ENCODE data around the gene ELOB. TPM values are rescaled to one million over a fixed set of nuclear protein-coding genes. Genes with fewer than 3 reads are reported as not detected.

The ELOB gene
- total RNA-seq, 2 experiments from 2014 or later, result 141 to 150 TPM

- Mint-ChIP-seq H3K4me1 (peaks cover 31% of the 10 kb centered on the region), H3K4me3 (peak overlapping the region; percentile 88), H3K36me3 (ENCODE audit: low read depth) (peaks cover 42% of the 10 kb centered on the region), H3K9me3 (no peaks in the 10 kb centered on the region), H3K27ac (no peak overlapping the region), H3K27me3 (no peaks in the 10 kb centered on the region)
- DNase-seq, result no peak
- CTCF ChIA-PET, result interaction anchor here (1.4 kb wide), 1 partner anchor 10 kb away, joined by 4 read pairs; no protein-coding TSS in a partner anchor
- POLR2A ChIA-PET, result interaction anchor here (1.3 to 8.1 kb wide), 6 partner anchors 13 to 108 kb away, joined by 3 to 114 read pairs (median 7); partner anchors contain the start of genes FLYWCH2, KCTD5 and SRRM2
Measured at GRCh38 chr16:2775131-2775716, 1.9 kb downstream of the ELOB start.

- H3K9me3 Mint-ChIP-seq, result no peaks in the 10 kb centered on the region
- H3K27ac Mint-ChIP-seq, result no peak overlapping the region
- H3K27me3 Mint-ChIP-seq, result no peaks in the 10 kb centered on the region
- no peak overlapping the region for H3K4me3 Mint-ChIP-seq
- ChIA-PET CTCF (no interaction called here), POLR2A (interaction anchor here (0.8 to 8.1 kb wide), 4 partner anchors 10 to 45 kb away, joined by 3 to 114 read pairs (median 4); partner anchors contain the start of gene SRRM2)
- DNase-seq, result no peak
- peaks cover 40% of the 10 kb centered on the region for H3K4me1 Mint-ChIP-seq
- H3K36me3 Mint-ChIP-seq (ENCODE audit: low read depth), result peaks cover 51% of the 10 kb centered on the region
Measured at GRCh38 chr16:2774161-2774891, 2.8 kb downstream of the ELOB start.

GRCh38 chr16:2773188-2773968, 3.7 kb downstream of the ELOB start:
- H3K36me3 Mint-ChIP-seq (ENCODE audit: low read depth), result peaks cover 59% of the 10 kb centered on the region
- DNase-seq, result no peak
- H3K27ac Mint-ChIP-seq, result no peak overlapping the region
- no peak overlapping the region for H3K4me3 Mint-ChIP-seq
- ChIA-PET POLR2A (interaction anchor here (1.0 to 8.1 kb wide), 3 partner anchors 9 to 44 kb away, joined by 3 to 114 read pairs (median 4); partner anchors contain the start of gene SRRM2), CTCF (no interaction called here)
- peaks cover 39% of the 10 kb centered on the region for H3K4me1 Mint-ChIP-seq
- H3K9me3 Mint-ChIP-seq, result no peaks in the 10 kb centered on the region
- H3K27me3 Mint-ChIP-seq, result no peaks in the 10 kb centered on the region

GRCh38 chr16:2771496-2772402, 5.3 kb downstream of the ELOB start:
- Mint-ChIP-seq H3K4me1 (peaks cover 33% of the 10 kb centered on the region), H3K36me3 (ENCODE audit: low read depth) (peaks cover 68% of the 10 kb centered on the region), H3K9me3 (no peaks in the 10 kb centered on the region), H3K27ac (peak overlapping the region; percentile 38), H3K27me3 (no peaks in the 10 kb centered on the region), H3K4me3 (no peak overlapping the region)
- DNase-seq, result no peak
- POLR2A ChIA-PET, result interaction anchor here (8.1 kb wide), 1 partner anchor 19 kb away, joined by 114 read pairs; the partner anchor contains the start of gene SRRM2
- CTCF ChIA-PET, result no interaction called here

- POLR2A ChIA-PET, result interaction anchor here (4.7 kb wide), 1 partner anchor 17 kb away, joined by 27 read pairs; the partner anchor contains the start of gene SRRM2
- peak overlapping the region; percentile 31 for H3K27ac Mint-ChIP-seq
- H3K4me3 Mint-ChIP-seq, result no peak overlapping the region
- no peaks in the 10 kb centered on the region for H3K27me3 Mint-ChIP-seq
- H3K4me1 Mint-ChIP-seq, result peaks cover 20% of the 10 kb centered on the region
- CTCF ChIA-PET, result no interaction called here
- DNase-seq, result peak; percentile 35
- peaks cover 80% of the 10 kb centered on the region for H3K36me3 Mint-ChIP-seq (ENCODE audit: low read depth)
- no peaks in the 10 kb centered on the region for H3K9me3 Mint-ChIP-seq
Measured at GRCh38 chr16:2770057-2770951, 6.8 kb downstream of the ELOB start.

GRCh38 chr16:2769675-2770056, 7.4 kb downstream of the ELOB start:
- peaks cover 84% of the 10 kb centered on the region for H3K36me3 Mint-ChIP-seq (ENCODE audit: low read depth)
- no peak overlapping the region for H3K4me3 Mint-ChIP-seq
- CTCF ChIA-PET, result no interaction called here
- H3K27me3 Mint-ChIP-seq, result no peaks in the 10 kb centered on the region
- no peaks in the 10 kb centered on the region for H3K9me3 Mint-ChIP-seq
- peaks cover 18% of the 10 kb centered on the region for H3K4me1 Mint-ChIP-seq
- peak overlapping the region; percentile 31 for H3K27ac Mint-ChIP-seq
- POLR2A ChIA-PET, result interaction anchor here (3.8 to 4.7 kb wide), 2 partner anchors 8 to 17 kb away, joined by 19 to 27 read pairs; partner anchors contain the start of genes ELOB and SRRM2
- DNase-seq, result no peak

GRCh38 chr16:2769100-2769529, 8.0 kb downstream of the ELOB start:
- Mint-ChIP-seq H3K4me1 (peaks cover 18% of the 10 kb centered on the region), H3K4me3 (no peak overlapping the region), H3K9me3 (no peaks in the 10 kb centered on the region), H3K27ac (no peak overlapping the region), H3K36me3 (ENCODE audit: low read depth) (peaks cover 87% of the 10 kb centered on the region), H3K27me3 (no peaks in the 10 kb centered on the region)
- CTCF ChIA-PET, result no interaction called here
- POLR2A ChIA-PET, result interaction anchor here (3.8 to 4.7 kb wide), 2 partner anchors 8 to 16 kb away, joined by 19 to 27 read pairs; partner anchors contain the start of genes ELOB and SRRM2
- DNase-seq, result no peak

GRCh38 chr16:2768403-2769089, 8.5 kb downstream of the ELOB start:
- Mint-ChIP-seq H3K27me3 (no peaks in the 10 kb centered on the region), H3K27ac (no peak overlapping the region), H3K4me1 (peaks cover 18% of the 10 kb centered on the region), H3K4me3 (no peak overlapping the region), H3K9me3 (no peaks in the 10 kb centered on the region), H3K36me3 (ENCODE audit: low read depth) (peaks cover 93% of the 10 kb centered on the region)
- ChIA-PET POLR2A (interaction anchor here (3.8 to 4.7 kb wide), 2 partner anchors 9 to 16 kb away, joined by 19 to 27 read pairs; partner anchors contain the start of genes ELOB and SRRM2), CTCF (no interaction called here)
- no peak for DNase-seq

- Mint-ChIP-seq H3K27me3 (no peaks in the 10 kb centered on the region), H3K36me3 (ENCODE audit: low read depth) (peaks cover 96% of the 10 kb centered on the region), H3K9me3 (no peaks in the 10 kb centered on the region), H3K4me1 (peaks cover 18% of the 10 kb centered on the region), H3K4me3 (no peak overlapping the region), H3K27ac (no peak overlapping the region)
- POLR2A ChIA-PET, result interaction anchor here (1.2 to 4.7 kb wide), 3 partner anchors 9 to 15 kb away, joined by 4 to 27 read pairs (median 19); partner anchors contain the start of genes ELOB and SRRM2
- no peak for DNase-seq
- CTCF ChIA-PET, result no interaction called here
Measured at GRCh38 chr16:2767891-2768290, 9.2 kb downstream of the ELOB start.

- Mint-ChIP-seq H3K4me3 (no peak overlapping the region), H3K9me3 (no peaks in the 10 kb centered on the region), H3K4me1 (peaks cover 18% of the 10 kb centered on the region), H3K27ac (no peak overlapping the region), H3K27me3 (no peaks in the 10 kb centered on the region), H3K36me3 (ENCODE audit: low read depth) (peaks cover 98% of the 10 kb centered on the region)
- ChIA-PET POLR2A (interaction anchor here (1.2 to 4.7 kb wide), 3 partner anchors 8 to 14 kb away, joined by 4 to 27 read pairs (median 19); partner anchors contain the start of genes ELOB and SRRM2), CTCF (no interaction called here)
- no peak for DNase-seq
Measured at GRCh38 chr16:2767140-2767731, 9.8 kb downstream of the ELOB start.

Data from activated CD4-positive, alpha-beta memory T cell treated with anti-CD3 and anti-CD28 coated beads, Interleukin-2, amount 10 ng/mL, durations not matched to agents 7 days and 5 days (primary cell).